Left hindlimb (tissue), 1 donor: ENCODE results near the gene VWCE.
"Not testable (repeated sequence)": the region's sequence is repeated elsewhere in the genome, so short reads cannot be mapped to it uniquely, and the experiment has no call there.

Source experiments
- DNase-seq: peaks from one replicate; pipeline ENCODE4 v3.0.0-alpha.2; 2018

Gene VWCE

GRCh38 chr11:61280883-61281580 lies 14.1 kb downstream of the VWCE start:
- DNase-seq = no peak

GRCh38 chr11:61279934-61280659 lies 15.0 kb downstream of the VWCE start:
- DNase-seq = no peak

- no peak for DNase-seq
Measured at GRCh38 chr11:61278001-61278470, 17.1 kb downstream of the VWCE start.

- no peak for DNase-seq
Measured at GRCh38 chr11:61277186-61278000, 17.7 kb downstream of the VWCE start.

GRCh38 chr11:61275191-61275590 lies 19.9 kb downstream of the VWCE start:
- no peak for DNase-seq

GRCh38 chr11:61274084-61274483 lies 21.0 kb downstream of the VWCE start:
- DNase-seq = no peak

- no peak for DNase-seq
Measured at GRCh38 chr11:61273178-61274078, 21.7 kb downstream of the VWCE start.

GRCh38 chr11:61272731-61273130 lies 22.4 kb downstream of the VWCE start:
- no peak for DNase-seq

GRCh38 chr11:61270354-61271076 lies 24.6 kb downstream of the VWCE start:
- no peak for DNase-seq

GRCh38 chr11:61268588-61269250 lies 26.4 kb downstream of the VWCE start:
- DNase-seq = no peak

GRCh38 chr11:61267437-61267841 lies 27.7 kb downstream of the VWCE start:
- DNase-seq = no peak

- DNase-seq = no peak
Measured at GRCh38 chr11:61266602-61267001, 28.5 kb downstream of the VWCE start.

- DNase-seq = no peak
Measured at GRCh38 chr11:61265357-61265756, 29.8 kb downstream of the VWCE start.

GRCh38 chr11:61264795-61265194 lies 30.3 kb downstream of the VWCE start:
- no peak for DNase-seq

- DNase-seq = no peak
Measured at GRCh38 chr11:61264371-61264770, 30.7 kb downstream of the VWCE start.

- DNase-seq = no peak
Measured at GRCh38 chr11:61259363-61259762, 35.8 kb downstream of the VWCE start.

- DNase-seq = no peak
Measured at GRCh38 chr11:61258546-61258945, 36.6 kb downstream of the VWCE start.

- no peak for DNase-seq
Measured at GRCh38 chr11:61256710-61257482, 38.2 kb downstream of the VWCE start.

- peak; percentile 54 for DNase-seq
Measured at GRCh38 chr11:61254403-61255025, 40.6 kb downstream of the VWCE start.

GRCh38 chr11:61252332-61252731 lies 42.8 kb downstream of the VWCE start:
- not testable (repeated sequence) for DNase-seq
